GM20000 (cell line): ENCODE measurements around the gene SPDYE8.
"Not testable (repeated sequence)": the region's sequence is repeated elsewhere in the genome, so short reads cannot be mapped to it uniquely, and the experiment has no call there.

Source experiments
- DNase-seq: peaks from one replicate; pipeline ENCODE4 v3.0.0; 2012; ENCODE audit warnings: low spot score

SPDYE8 gene

GRCh38 chr7:73029666-73030065 is at the start of gene SPDYE8:
Gene SPDYE8 (minus strand): TSS chr7:73029766. CDS start chr7:73027966, 1,800 bp downstream.
- not testable (repeated sequence) for DNase-seq

DNA sequence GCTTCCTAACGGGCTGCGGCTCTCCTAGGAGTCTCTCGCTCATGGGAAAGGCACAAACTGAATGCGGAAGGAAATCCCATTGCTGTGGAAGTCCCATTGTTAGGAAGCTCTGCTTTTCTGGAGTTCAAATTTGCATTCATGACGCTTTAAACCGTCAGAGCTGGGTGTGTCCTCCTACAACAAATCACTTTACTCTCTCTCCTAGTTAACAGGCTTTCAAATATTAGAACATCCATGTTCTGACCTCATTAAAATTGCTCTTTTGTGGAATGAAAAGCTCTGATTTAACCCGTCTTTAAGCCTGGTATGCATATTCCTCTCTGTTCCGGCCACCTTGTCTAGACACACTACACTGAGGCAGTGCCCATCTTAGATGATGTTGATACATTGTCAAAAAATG is 28.2 kb upstream of the SPDYE8 start, which contains the start of gene SPDYE11:
TSS of gene SPDYE11 (minus strand) at position 101 of the 400 bp plus-strand sequence. CDS start 1,800 bp downstream, outside the sequence.
- DNase-seq = not testable (repeated sequence)

GRCh38 chr7:73006491-73006890 is 23.1 kb downstream of the SPDYE8 start:
- not testable (repeated sequence) for DNase-seq

- DNase-seq = not testable (repeated sequence)
Measured at GRCh38 chr7:73005693-73006447, 23.7 kb downstream of the SPDYE8 start.

DNA sequence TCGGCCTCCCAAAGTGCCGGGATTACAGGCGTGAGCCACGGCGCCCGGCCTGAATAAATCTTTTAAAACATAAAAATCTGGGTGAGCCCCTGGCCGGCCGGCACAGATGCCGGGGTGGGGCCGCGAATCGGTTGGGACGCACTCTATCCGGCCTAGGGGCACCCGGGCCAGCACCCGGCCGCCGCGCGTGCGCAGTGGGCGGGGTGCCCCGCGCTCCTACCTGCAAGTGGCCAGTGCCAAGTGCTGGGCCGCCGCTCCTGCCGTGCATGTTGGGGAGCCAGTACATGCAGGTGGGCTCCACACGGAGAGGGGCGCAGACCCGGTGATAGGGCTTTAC is 24.2 kb downstream of the SPDYE8 start:
- not testable (repeated sequence) for DNase-seq

GRCh38 chr7:72997887-72998468 is 31.6 kb downstream of the SPDYE8 start:
- not testable (repeated sequence) for DNase-seq

DNA sequence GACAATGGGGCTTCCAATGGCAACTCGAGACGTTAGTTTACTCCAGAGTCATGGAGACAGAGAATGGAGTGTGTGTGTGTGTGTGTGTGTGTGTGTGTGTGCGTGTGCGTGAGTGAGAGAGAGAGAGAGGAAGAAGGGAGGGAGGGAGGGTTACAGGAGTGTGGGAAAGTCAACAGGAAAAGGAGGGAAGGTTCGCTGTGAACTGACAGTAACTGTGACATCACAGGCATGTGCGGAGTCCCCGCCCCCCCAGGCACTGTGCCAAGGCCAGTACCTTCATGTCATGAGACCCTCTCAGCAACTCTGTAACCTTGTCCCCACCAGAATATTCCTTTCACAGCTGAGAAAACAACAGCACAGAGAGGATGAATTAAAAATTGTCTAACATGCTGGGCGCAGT is 32.1 kb downstream of the SPDYE8 start:
- not testable (repeated sequence) for DNase-seq

- DNase-seq = not testable (repeated sequence)
Measured at GRCh38 chr7:72995484-72995883, 34.1 kb downstream of the SPDYE8 start.

- DNase-seq = not testable (repeated sequence)
Measured at GRCh38 chr7:72990146-72990913, 39.2 kb downstream of the SPDYE8 start.

DNA sequence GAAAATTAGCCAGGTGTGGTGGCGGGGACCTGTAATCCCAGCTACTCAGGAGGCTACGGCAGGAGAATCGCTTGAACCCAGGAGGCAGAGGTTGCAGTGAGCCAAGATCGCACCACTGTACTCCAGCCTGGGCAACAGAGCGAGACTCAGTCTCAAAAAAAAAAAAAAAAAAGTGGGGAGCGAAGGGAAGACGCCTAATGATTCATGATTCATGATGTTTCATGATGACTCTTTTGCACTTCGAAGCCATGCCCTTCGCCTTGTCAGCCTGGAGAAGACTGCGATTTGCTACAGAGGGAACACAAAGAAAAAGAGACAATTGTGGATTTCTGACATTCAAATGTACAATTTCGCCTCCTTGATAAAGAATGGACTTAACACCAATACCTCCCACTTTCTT is 47.5 kb downstream of the SPDYE8 start:
- not testable (repeated sequence) for DNase-seq

DNA sequence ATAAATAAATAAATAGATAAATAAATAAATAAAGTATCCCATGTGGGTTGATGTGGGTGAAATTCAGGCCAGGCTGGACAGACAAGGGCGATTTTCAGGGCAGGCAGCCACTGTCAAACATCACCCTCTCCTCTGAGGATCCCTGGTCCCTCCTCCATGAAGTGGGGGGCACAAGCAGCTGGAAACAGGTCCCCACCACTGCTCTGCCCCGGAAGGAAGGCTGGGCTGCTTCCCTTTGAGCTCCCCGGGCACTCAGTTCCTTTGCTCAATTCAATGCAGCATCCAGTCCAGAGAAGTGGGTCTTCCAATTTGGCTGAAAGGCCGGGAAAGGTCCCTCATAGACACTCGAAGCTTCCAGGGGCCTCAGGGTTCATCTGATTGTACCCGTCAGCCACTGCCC is 49.2 kb downstream of the SPDYE8 start:
- not testable (repeated sequence) for DNase-seq

GRCh38 chr7:72976434-72976833 is 53.1 kb downstream of the SPDYE8 start:
- DNase-seq = not testable (repeated sequence)

- DNase-seq = not testable (repeated sequence)
Measured at GRCh38 chr7:72975656-72976286, 53.8 kb downstream of the SPDYE8 start.

- not testable (repeated sequence) for DNase-seq
Measured at GRCh38 chr7:72974781-72975180, 54.8 kb downstream of the SPDYE8 start.

- DNase-seq = not testable (repeated sequence)
Measured at GRCh38 chr7:72971505-72971904, 58.1 kb downstream of the SPDYE8 start.
